ENCODE measurements around the gene CASP4. TPM values are rescaled to one million over a fixed set of nuclear protein-coding genes. Genes with fewer than 3 reads are reported as not detected.
"Not testable (repeated sequence)": the region's sequence is repeated elsewhere in the genome, so short reads cannot be mapped to it uniquely, and the experiment has no call there.

CASP4 gene
- total and polyA plus RNA-seq, 12 donors: 6.6 to 42.7 (median 12.7) TPM

DNA sequence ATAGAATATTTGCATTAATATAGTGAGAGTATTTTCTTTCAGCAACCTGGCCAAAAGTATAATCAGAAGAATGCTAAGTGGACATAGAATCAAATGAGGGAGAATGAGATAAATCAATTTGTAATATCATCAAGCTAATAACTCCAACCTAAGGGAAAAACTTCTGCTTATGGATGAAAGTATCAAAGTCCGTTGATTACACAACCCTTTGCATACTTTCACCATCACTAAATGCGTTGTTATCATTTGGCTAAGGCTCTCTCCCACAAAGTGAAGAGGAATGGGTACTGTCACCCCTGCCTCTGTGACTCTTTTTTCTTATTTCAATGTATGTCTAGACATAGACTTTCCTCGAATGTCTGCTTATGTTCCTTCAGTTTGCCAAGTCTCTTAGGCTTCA is 16.4 kb upstream of the CASP4 start:
- DNase-seq (no peak), ATAC-seq (no peak)
- TF ChIP-seq, protein P1, sequence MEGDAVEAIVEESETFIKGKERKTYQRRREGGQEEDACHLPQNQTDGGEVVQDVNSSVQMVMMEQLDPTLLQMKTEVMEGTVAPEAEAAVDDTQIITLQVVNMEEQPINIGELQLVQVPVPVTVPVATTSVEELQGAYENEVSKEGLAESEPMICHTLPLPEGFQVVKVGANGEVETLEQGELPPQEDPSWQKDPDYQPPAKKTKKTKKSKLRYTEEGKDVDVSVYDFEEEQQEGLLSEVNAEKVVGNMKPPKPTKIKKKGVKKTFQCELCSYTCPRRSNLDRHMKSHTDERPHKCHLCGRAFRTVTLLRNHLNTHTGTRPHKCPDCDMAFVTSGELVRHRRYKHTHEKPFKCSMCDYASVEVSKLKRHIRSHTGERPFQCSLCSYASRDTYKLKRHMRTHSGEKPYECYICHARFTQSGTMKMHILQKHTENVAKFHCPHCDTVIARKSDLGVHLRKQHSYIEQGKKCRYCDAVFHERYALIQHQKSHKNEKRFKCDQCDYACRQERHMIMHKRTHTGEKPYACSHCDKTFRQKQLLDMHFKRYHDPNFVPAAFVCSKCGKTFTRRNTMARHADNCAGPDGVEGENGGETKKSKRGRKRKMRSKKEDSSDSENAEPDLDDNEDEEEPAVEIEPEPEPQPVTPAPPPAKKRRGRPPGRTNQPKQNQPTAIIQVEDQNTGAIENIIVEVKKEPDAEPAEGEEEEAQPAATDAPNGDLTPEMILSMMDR (IDR thresholded peaks at IDR 0.05): no peak
- no peak overlapping the region for H3K4me3 ChIP-seq
- WGBS, 2 donors: 56 to 77% methylated on average over 3 of the region's 3 CpGs
- intact Hi-C loops (cut with DNase I): no loop called here
- H3K27ac ChIP-seq: no peak overlapping the region
- no peaks in the 10 kb centered on the region for H3K4me1 ChIP-seq
- H3K9me3 ChIP-seq: peaks cover 0 to 25% (median 9%) of the 10 kb centered on the region in 11 donors
- no peaks in the 10 kb centered on the region for H3K27me3 ChIP-seq
- no peaks in the 10 kb centered on the region for H3K36me3 ChIP-seq

DNA sequence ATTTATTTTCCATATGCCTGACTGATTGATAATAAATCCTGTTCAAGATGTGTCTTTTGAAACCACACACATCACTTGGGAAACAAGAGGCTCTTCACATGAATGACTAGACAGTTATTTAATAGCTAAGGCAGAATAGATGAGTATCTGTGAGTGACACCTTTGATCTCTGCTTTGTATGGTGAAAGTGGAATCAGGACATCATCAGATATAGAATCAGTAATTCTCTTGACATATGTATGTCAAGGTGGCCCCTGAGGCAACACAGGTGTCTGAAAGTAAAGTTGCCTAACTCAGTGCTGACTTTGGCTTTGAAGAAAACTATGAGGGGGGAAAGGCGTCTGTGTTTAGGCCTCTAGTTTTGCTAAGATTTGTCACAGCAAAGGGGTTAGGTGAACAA is 11.5 kb upstream of the CASP4 start:
- no peak overlapping the region for H3K4me3 ChIP-seq
- H3K36me3 ChIP-seq: no peaks in the 10 kb centered on the region
- H3K4me1 ChIP-seq: no peaks in the 10 kb centered on the region
- intact Hi-C loops (cut with DNase I): no loop called here
- H3K27me3 ChIP-seq: no peaks in the 10 kb centered on the region
- H3K27ac ChIP-seq: no peak overlapping the region
- peaks cover 0 to 9% (median 0%) of the 10 kb centered on the region in 11 donors for H3K9me3 ChIP-seq
- TF ChIP-seq, protein P1 (IDR thresholded peaks at IDR 0.05): no peak
- ATAC-seq (no peak), DNase-seq (no peak)
- WGBS, 2 donors: 80 to 96% methylated on average over 1 of the region's 1 CpG

DNA sequence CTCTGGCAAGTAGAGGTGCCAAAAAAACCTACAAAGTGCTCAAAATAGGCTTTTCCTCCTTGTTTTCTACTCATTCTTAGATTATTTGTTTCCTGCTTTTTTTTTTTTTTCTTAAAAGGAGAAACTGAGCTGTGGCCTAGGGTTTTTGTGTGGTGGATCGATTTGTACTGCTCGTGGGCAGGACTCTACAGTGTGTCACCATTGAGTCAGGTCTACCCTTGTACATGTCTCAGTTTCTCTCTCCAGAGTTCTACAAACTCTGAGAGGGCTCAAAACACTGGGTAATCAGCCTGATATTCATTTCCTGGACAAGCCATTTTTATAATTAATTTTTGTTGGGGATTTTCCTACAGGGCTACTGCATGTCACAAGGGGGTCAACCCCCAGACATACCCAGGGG is 5.2 kb upstream of the CASP4 start:
- Histone ChIP-seq H3K4me1 (peaks cover 0 to 10% (median 0%) of the 10 kb centered on the region in 9 donors), H3K27me3 (no peaks in the 10 kb centered on the region), H3K27ac (no peak overlapping the region), H3K36me3 (no peaks in the 10 kb centered on the region), H3K9me3 (peaks cover 0 to 39% (median 8%) of the 10 kb centered on the region in 11 donors), H3K4me3 (no peak overlapping the region)
- intact Hi-C loops (cut with DNase I): no loop called here
- no peak for DNase-seq
- ATAC-seq: no peak
- TF ChIP-seq, protein P1 (IDR thresholded peaks at IDR 0.05): no peak
- 88 to 90% methylated on average over 2 of the region's 2 CpGs for WGBS, 2 donors

DNA sequence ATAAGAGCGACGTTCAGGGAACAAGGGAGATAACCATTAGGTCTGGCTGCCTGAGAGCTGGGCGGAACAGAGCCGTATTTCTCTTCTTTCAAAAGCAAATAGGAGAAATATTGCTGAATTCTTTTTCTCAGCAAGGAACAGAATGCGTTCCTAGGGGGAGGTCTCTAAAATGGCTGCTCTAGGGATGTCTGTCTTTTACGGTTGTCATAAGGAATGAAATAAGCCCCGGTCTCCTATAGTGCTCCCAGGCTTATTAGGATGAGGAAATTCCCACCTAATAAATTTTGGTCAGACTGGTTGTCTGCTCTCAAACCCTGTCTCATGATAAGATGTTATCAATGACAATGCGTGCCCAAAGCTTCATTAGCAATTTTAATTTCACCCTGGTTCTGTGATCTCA is 4.5 kb upstream of the CASP4 start:
- ATAC-seq; H3K27ac ChIP-seq; DNase-seq; intact Hi-C loops (cut with DNase I); H3K4me3 ChIP-seq; H3K27me3 ChIP-seq; H3K36me3 ChIP-seq: not testable (repeated sequence)
- Histone ChIP-seq H3K4me1 (peaks cover 0 to 10% (median 0%) of the 10 kb centered on the region in 9 donors), H3K9me3 (peaks cover 0 to 39% (median 8%) of the 10 kb centered on the region in 11 donors)
- WGBS, 2 donors: 95 to 96% methylated on average over 8 of the region's 8 CpGs

DNA sequence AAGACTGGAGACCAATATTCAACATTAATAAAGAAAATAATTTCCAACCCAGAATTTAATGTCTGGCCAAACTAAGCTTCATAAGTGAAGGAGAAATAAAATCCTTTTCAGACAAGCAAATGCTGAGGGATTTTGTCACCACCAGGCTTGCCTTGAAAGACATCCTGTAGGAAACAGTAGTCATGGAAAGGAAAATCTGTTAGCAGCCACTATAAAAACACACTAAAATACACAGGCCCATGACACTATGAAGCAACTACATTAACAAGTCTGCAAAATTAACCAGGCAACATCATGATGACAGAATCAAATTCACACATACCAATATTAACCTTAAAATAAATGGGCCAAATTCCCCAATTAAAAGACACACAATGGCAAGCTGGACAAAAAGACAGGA is 2.4 kb upstream of the CASP4 start:
- Histone ChIP-seq H3K9me3 (peaks cover 0 to 39% (median 8%) of the 10 kb centered on the region in 11 donors), H3K4me1 (peaks cover 0 to 22% (median 15%) of the 10 kb centered on the region in 9 donors)
- intact Hi-C loops (cut with DNase I): no loop called here

More for the DNA sequence above, 2.4 kb upstream of the CASP4 start:
- DNase-seq: no peak
- TF ChIP-seq, protein P1 (IDR thresholded peaks at IDR 0.05): no peak
- Histone ChIP-seq H3K4me3 (no peak overlapping the region), H3K27ac (no peak overlapping the region), H3K27me3 (no peaks in the 10 kb centered on the region), H3K36me3 (no peaks in the 10 kb centered on the region)
- ATAC-seq: no peak

Measured in heart right ventricle (tissue), 16 donors.